ENCODE data around the gene DOHH. TPM values are rescaled to one million over a fixed set of nuclear protein-coding genes. Genes with fewer than 3 reads are reported as not detected.

DOHH gene
- total RNA-seq, 1 experiment from 2014 or later, result 22.3 TPM

- ChIA-PET POLR2A (ENCODE audit: low non-redundant PET) (no interaction called here), CTCF (interaction anchor here (0.6 kb wide), 1 partner anchor 613 kb away, joined by 4 read pairs; no protein-coding TSS in a partner anchor)
- Histone ChIP-seq H3K4me1 (ENCODE audit: insufficient read depth, low read length, poor library complexity, severe bottlenecking) (no peaks in the 10 kb centered on the region), H3K9me3 (ENCODE audit: low read depth, low read length, poor library complexity, severe bottlenecking) (no peaks in the 10 kb centered on the region), H3K27ac (ENCODE audit: low read depth, low read length, poor library complexity, severe bottlenecking) (no peak overlapping the region), H3K4me3 (ENCODE audit: low read depth, low read length, poor library complexity, severe bottlenecking) (no peak overlapping the region), H3K36me3 (ENCODE audit: insufficient read depth, low read length, poor library complexity, severe bottlenecking) (peaks cover 14% of the 10 kb centered on the region), H3K27me3 (replicated peaks; ENCODE audit: insufficient read depth, low read depth, low read length, poor library complexity) (no peaks in the 10 kb centered on the region)
- DNase-seq (ENCODE audit: low spot score), result no peak
- intact Hi-C loops (cut with micrococcal nuclease; ENCODE audit: unreplicated experiment), result loop anchor here (10.0 kb wide), 1 partner anchor 157 kb away; the partner anchor contains the start of genes PIP5K1C and TJP3
- no TSS peak for BruUV-seq (replicated peaks)
- no peak for TF ChIP-seq CTCF (conservative IDR thresholded peaks at IDR 0.05; ENCODE audit: low read depth, low read length)
- no peak for TF ChIP-seq EZH2 (IDR thresholded peaks at IDR 0.05; ENCODE audit: borderline replicate concordance, low read depth, low read length, poor library complexity, severe bottlenecking)
These were observed 47.4 kb upstream of the DOHH start for GRCh38 chr19:3547767-3548282.

- TF ChIP-seq CTCF (conservative IDR thresholded peaks at IDR 0.05; ENCODE audit: low read depth, low read length), result peak; percentile 67
- no peak for TF ChIP-seq EZH2 (IDR thresholded peaks at IDR 0.05; ENCODE audit: borderline replicate concordance, low read depth, low read length, poor library complexity, severe bottlenecking)
- H3K36me3 ChIP-seq (ENCODE audit: insufficient read depth, low read length, poor library complexity, severe bottlenecking), result peaks cover 14% of the 10 kb centered on the region
- H3K4me3 ChIP-seq (ENCODE audit: low read depth, low read length, poor library complexity, severe bottlenecking), result no peak overlapping the region
- intact Hi-C loops (cut with micrococcal nuclease; ENCODE audit: unreplicated experiment), result loop anchor here (10.0 kb wide), 1 partner anchor 157 kb away; the partner anchor contains the start of genes PIP5K1C and TJP3
- H3K4me1 ChIP-seq (ENCODE audit: insufficient read depth, low read length, poor library complexity, severe bottlenecking), result no peaks in the 10 kb centered on the region
- H3K9me3 ChIP-seq (ENCODE audit: low read depth, low read length, poor library complexity, severe bottlenecking), result no peaks in the 10 kb centered on the region
- CTCF ChIA-PET, result interaction anchor here (0.6 kb wide), 2 partner anchors 343 to 612 kb away, joined by 4 to 5 read pairs; no protein-coding TSS in a partner anchor
- peak; percentile 44 for DNase-seq (ENCODE audit: low spot score)
- no TSS peak for BruUV-seq (replicated peaks)
- no peak overlapping the region for H3K27ac ChIP-seq (ENCODE audit: low read depth, low read length, poor library complexity, severe bottlenecking)
- POLR2A ChIA-PET (ENCODE audit: low non-redundant PET), result no interaction called here
- H3K27me3 ChIP-seq (replicated peaks; ENCODE audit: insufficient read depth, low read depth, low read length, poor library complexity), result no peaks in the 10 kb centered on the region
These were observed 46.8 kb upstream of the DOHH start for GRCh38 chr19:3547301-3547731.

DNA sequence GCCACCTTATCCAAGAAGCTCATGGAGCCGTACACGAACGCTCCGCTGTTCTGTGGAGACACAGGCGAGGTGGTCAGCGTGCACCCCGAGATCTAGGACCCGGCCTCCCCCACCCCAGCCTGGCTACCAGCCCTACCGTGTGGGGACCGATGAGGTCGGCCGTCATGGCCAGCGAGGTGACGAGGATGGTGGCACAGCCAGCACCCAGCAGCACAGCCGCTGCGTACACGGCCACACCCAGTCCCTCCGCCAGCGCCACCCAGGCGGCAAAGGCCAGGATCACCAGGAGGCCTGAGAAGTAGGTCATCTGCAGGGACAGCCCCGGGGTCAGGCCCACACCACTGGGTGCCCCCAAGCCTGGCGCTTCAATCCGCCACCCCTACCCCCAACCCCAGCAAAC lies 45.6 kb upstream of the DOHH start:
- no peak for DNase-seq (ENCODE audit: low spot score)
- Histone ChIP-seq H3K27me3 (replicated peaks; ENCODE audit: insufficient read depth, low read depth, low read length, poor library complexity) (no peaks in the 10 kb centered on the region), H3K9me3 (ENCODE audit: low read depth, low read length, poor library complexity, severe bottlenecking) (no peaks in the 10 kb centered on the region), H3K4me1 (ENCODE audit: insufficient read depth, low read length, poor library complexity, severe bottlenecking) (no peaks in the 10 kb centered on the region), H3K4me3 (ENCODE audit: low read depth, low read length, poor library complexity, severe bottlenecking) (no peak overlapping the region), H3K36me3 (ENCODE audit: insufficient read depth, low read length, poor library complexity, severe bottlenecking) (peaks cover 14% of the 10 kb centered on the region), H3K27ac (ENCODE audit: low read depth, low read length, poor library complexity, severe bottlenecking) (no peak overlapping the region)
- TF ChIP-seq CTCF (conservative IDR thresholded peaks at IDR 0.05; ENCODE audit: low read depth, low read length), result no peak
- no peak for TF ChIP-seq EZH2 (IDR thresholded peaks at IDR 0.05; ENCODE audit: borderline replicate concordance, low read depth, low read length, poor library complexity, severe bottlenecking)
- POLR2A ChIA-PET (ENCODE audit: low non-redundant PET), result interaction anchor here (0.5 kb wide), 1 partner anchor 108 kb away, joined by 6 read pairs; no protein-coding TSS in a partner anchor
- intact Hi-C loops (cut with micrococcal nuclease; ENCODE audit: unreplicated experiment), result loop anchor here (10.0 kb wide), 1 partner anchor 159 kb away; the partner anchor contains the start of genes PIP5K1C and TJP3
- BruUV-seq (replicated peaks), result no TSS peak
- CTCF ChIA-PET, result interaction anchor here (0.8 kb wide), 1 partner anchor 61 kb away, joined by 3 read pairs; no protein-coding TSS in a partner anchor

Data from A673 (cell line).